GM12875 (cell line): ENCODE results near the gene EFEMP2.

Experiments
- H3K4me3 ChIP-seq: one replicate; pipeline ENCODE4 v1.5.1; 2011; ENCODE audit warnings: low read depth, low read length, control low read depth
- CTCF ChIP-seq: IDR thresholded peaks from 2 replicates; pipeline ENCODE4 v1.5.1; 2011; ENCODE audit warnings: low read depth, mild to moderate bottlenecking, control low read depth, inconsistent platforms, low read length, moderate library complexity, borderline replicate concordance; ENCODE audit not compliant: insufficient read depth

EFEMP2 gene

DNA sequence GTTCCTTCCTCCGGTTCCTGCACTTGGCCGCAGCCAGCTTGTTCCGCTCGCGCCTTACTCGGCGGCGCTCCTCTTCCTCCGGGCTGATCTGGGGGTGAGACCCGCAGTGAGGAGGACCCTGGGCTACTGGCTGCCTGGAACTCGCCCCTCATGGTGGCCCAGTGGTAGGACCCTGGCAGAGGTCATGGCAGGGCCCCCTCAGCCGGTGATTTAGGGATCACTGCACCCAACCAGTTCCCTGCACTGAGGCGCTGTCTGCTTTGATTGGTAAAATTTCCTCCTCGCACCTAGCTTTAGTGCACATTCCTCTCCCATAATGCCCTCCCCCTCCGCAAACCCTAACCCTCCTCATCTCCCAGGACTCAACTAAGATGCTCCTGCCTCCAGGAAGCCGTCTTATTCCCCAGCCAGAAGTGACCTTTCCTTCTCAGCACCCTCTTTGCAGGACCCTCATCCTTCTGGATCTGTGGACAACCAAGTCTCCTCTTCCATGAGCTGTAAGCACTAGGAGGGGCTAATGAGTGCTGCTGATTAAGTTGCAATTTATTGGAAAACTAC lies 21.5 kb upstream of the EFEMP2 start:
- no peak for TF ChIP-seq CTCF
- peak overlapping the region; percentile 37 for H3K4me3 ChIP-seq

GRCh38 chr11:65892661-65893317 lies 20.2 kb upstream of the EFEMP2 start:
- no peak for TF ChIP-seq CTCF
- peak overlapping the region; percentile 98 for H3K4me3 ChIP-seq

DNA sequence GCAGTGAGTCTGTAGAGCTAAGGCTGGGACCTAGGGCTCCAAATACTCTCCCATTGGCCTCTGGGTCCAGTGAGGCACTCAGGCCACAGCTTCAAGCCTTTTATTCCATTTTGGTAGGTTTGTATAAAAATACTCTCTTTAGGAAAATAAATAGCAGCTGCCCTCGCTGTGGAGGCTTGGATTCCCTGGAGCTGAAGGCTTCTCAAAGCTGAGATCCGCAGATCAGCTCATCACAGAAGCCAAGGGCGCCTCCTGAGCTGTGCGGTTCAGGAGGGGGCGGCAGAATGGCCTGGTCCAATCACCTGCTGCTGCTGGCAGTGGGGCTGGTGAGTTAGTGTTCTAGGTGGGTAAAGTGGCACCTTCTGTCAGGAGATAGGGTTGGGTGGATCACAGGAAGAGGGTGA lies 19.5 kb upstream of the EFEMP2 start:
- H3K4me3 ChIP-seq, result peak overlapping the region; percentile 98

- TF ChIP-seq CTCF, result peak; percentile 68
Measured at GRCh38 chr11:65891219-65892136, 18.9 kb upstream of the EFEMP2 start.

GRCh38 chr11:65890324-65891218 lies 18.0 kb upstream of the EFEMP2 start, which contains the start of gene CCDC85B:
Gene CCDC85B (plus strand): TSS chr11:65890673. CDS start chr11:65890784, 111 bp downstream.
- TF ChIP-seq CTCF, result peak; percentile 21; the same call in 1 of the 2 replicates

More at GRCh38 chr11:65891219-65892136, 18.9 kb upstream of the EFEMP2 start:
- H3K4me3 ChIP-seq, result peak overlapping the region; percentile 98

DNA sequence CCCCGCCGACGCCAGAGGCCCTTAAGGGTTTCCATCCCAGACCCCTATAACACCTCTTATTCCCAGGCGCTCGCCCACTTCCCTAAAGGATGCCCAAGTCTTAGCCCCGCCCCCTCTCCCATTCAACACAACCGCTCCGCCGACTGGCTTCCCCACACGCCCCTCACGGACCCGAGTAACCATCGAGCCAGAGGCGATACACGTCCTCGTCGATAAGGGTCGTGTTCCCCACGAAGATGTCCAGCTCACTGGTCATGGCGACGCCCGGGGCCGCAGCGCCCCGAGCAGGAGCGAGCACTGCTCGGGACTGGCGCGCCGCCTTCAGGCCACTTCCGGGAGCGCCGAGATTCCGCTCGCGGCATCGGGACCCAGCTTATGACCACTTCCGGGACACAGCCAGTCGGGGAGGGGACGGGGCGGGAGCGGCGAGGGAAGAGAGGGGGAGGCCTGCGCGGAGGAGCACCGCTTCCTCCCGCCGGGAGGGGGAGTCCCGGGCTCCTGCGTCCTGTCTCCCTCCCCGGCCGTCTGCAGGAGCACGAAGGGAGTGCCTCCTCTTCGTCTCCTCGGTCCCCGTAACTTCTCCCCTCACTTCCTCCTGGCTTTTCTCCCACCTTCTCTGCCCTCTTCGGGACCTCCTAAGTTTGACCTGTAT lies 15.7 kb upstream of the EFEMP2 start, which contains the start of gene FIBP:
Gene FIBP, minus strand, starts transcription at position 309 of the 652 bp plus-strand sequence. Its CDS starts 53 bp downstream, at position 256.
- peak; percentile 87 for TF ChIP-seq CTCF
- H3K4me3 ChIP-seq, result peak within 1 kb of the TSS; percentile 90

More at GRCh38 chr11:65890324-65891218, 18.0 kb upstream of the EFEMP2 start, which contains the start of gene CCDC85B:
- H3K4me3 ChIP-seq, result peak within 1 kb of the TSS; percentile 98
